HG03139 (cell line): ENCODE data around the gene PHF10.

ENCODE experiments used
- ATAC-seq: cut with Tn5 transposase; IDR thresholded peaks from one replicate; pipeline ENCODE4 v1.9.1; 2021; ENCODE audit not compliant: unreplicated experiment

Gene PHF10

GRCh38 chr6:169678342-169678741, 46.0 kb downstream of the PHF10 start:
- no peak for ATAC-seq

DNA sequence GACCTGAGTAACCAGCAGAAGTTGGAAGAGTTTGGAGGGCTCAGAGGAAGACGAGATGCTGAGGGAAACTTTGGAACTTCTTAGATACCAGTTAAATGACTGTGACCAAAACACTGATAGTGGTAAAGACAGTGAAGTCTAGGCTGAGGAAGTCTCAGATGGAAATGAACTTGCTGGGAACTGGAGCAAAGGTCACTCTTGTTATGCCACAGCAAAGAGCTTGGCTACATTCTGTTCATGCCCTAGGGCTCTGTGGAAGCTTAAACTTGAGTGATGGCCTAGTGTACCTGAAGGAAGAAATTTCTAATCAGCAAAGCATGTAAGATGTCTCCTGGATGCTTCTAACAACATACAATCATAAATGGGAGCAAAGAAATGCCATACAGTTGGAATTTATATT, 47.2 kb downstream of the PHF10 start:
- ATAC-seq: no peak

- no peak for ATAC-seq
Measured at GRCh38 chr6:169675011-169675410, 49.3 kb downstream of the PHF10 start.

GRCh38 chr6:169671563-169671962, 52.7 kb downstream of the PHF10 start:
- ATAC-seq: no peak

DNA sequence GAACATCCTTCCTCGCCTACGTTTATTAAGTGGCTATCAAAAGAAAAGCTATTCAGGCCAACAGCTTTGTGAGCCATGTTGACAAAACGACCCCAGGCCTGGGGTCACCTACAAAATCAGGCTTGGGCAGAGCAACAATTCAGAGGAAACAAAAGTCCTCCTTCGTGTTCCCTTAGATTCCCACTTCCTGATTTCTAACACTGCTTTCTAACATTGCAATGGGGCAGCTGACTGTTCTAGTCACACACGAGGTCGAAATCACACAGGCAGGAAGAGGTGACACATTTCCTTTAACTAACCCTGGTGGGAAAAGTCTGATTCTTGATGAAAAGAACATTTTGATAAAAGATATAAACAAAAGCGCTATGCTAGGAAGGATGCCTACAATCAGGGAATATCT, 54.4 kb downstream of the PHF10 start:
- no peak for ATAC-seq

GRCh38 chr6:169669147-169669546, 55.2 kb downstream of the PHF10 start:
- ATAC-seq: no peak

- no peak for ATAC-seq
Measured at GRCh38 chr6:169668203-169668847, 56.0 kb downstream of the PHF10 start.

DNA sequence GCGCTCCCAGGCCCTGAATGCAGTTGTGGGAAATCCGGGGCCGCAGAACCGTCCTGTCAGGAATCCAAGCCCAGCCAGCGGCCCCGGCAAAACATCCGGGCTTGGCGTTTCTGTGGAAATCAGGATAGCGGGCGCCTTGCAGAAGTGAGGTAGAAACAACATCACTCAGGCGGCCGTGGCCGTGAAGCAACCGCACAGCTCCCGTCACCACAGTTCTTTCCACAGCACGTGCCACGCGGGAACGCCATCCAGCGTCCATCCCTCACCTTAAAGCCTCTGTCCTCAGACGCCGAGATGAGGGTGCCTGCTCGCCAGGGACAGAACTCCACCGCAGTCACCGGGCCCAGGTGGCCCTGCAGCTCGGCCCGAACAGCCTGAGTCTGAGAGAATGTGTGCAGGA, 56.6 kb downstream of the PHF10 start:
- ATAC-seq: no peak

- no peak for ATAC-seq
Measured at GRCh38 chr6:169666441-169666840, 57.9 kb downstream of the PHF10 start.

GRCh38 chr6:169665289-169665688, 59.0 kb downstream of the PHF10 start:
- no peak for ATAC-seq

GRCh38 chr6:169664227-169664626, 60.1 kb downstream of the PHF10 start:
- no peak for ATAC-seq

DNA sequence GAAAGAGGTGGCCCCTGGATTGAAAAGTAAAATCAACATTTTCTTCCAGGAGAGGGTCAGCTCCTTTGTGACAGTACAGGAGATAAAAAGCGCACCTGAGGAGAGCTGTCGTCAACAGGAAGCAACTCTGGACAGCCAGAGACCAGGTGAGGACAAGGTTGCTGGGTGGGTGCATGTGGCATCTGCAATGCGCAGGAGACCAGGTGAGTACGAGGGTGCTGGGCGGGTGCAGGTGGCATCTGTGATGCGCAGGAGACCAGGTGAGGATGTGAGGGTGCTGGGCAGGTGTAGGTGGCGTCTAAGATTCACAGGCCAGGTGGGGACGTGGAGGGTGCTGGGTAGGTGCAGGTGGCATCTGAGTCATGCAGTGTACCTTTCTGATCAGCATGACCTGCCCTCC, 60.8 kb downstream of the PHF10 start:
- ATAC-seq: no peak

DNA sequence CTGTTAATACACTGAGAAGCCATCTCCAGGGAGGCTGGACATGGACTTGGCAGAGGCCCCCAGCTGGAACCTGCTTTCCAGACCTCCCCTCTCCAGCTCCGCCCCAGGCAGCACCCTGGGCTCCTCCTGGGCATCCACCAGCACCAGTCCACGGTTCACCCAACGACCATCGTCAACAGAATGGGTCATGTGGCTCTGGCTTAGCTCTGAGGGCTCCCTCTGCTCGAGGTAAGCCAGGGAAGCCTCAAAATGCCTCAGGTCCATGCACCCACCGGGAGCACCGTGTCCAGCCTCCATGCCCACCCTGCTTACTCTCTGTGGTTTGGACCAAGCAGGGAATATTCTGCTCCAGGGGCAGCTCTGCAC, 62.9 kb downstream of the PHF10 start:
- ATAC-seq: no peak

GRCh38 chr6:169660751-169661390, 63.4 kb downstream of the PHF10 start:
- no peak for ATAC-seq

GRCh38 chr6:169659820-169660610, 64.3 kb downstream of the PHF10 start:
- no peak for ATAC-seq

GRCh38 chr6:169657284-169657610, 67.1 kb downstream of the PHF10 start:
- ATAC-seq: no peak

- no peak for ATAC-seq
Measured at GRCh38 chr6:169656546-169657283, 67.6 kb downstream of the PHF10 start.

GRCh38 chr6:169654598-169655391, 69.5 kb downstream of the PHF10 start:
- peak; percentile 90 for ATAC-seq
